Liver (tissue), 3 donors: ENCODE measurements around the gene PRG3.

Experiments used
- NR2F2 ChIP-seq: IDR thresholded peaks from 2 replicates; pipeline ENCODE4 v1.6.1; 2016; ENCODE audit warnings: antibody characterized with exemption
- RAD21 ChIP-seq, 2 donors: IDR thresholded peaks; 2 replicates each; pipeline ENCODE4 v1.6.1; 2016; ENCODE audit warnings: antibody characterized with exemption in 2 of 2, mild to moderate bottlenecking in 2 of 2
- TAF1 ChIP-seq: conservative IDR thresholded peaks from 2 replicates; pipeline ENCODE4 v1.6.1; 2016; ENCODE audit warnings: antibody characterized with exemption, mild to moderate bottlenecking
- TF ChIP-seq, protein P1 (sequence below): IDR thresholded peaks from 2 replicates; pipeline ENCODE4 v1.6.1; 2016; ENCODE audit warnings: antibody characterized with exemption
- TF ChIP-seq, protein P2 (sequence below): fragments of 150-350 bp; IDR thresholded peaks from 2 replicates; pipeline ENCODE4 v1.5.1; 2017; ENCODE audit warnings: improper control_type of control experiment, low read depth, low read length; ENCODE audit not compliant: missing input control
- TF ChIP-seq, protein P3 (sequence below): IDR thresholded peaks from 2 replicates; pipeline ENCODE4 v1.6.1; 2016; ENCODE audit warnings: antibody characterized with exemption
- donor health status: healthy.
- donor health status: healthy.

GRCh38 chr11:57417056-57417455 lies 36.1 kb upstream of the PRG3 start:
- no peak for TF ChIP-seq TAF1
- TF ChIP-seq, protein P1, sequence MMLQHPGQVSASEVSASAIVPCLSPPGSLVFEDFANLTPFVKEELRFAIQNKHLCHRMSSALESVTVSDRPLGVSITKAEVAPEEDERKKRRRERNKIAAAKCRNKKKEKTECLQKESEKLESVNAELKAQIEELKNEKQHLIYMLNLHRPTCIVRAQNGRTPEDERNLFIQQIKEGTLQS = no peak
- TF ChIP-seq, protein P2, sequence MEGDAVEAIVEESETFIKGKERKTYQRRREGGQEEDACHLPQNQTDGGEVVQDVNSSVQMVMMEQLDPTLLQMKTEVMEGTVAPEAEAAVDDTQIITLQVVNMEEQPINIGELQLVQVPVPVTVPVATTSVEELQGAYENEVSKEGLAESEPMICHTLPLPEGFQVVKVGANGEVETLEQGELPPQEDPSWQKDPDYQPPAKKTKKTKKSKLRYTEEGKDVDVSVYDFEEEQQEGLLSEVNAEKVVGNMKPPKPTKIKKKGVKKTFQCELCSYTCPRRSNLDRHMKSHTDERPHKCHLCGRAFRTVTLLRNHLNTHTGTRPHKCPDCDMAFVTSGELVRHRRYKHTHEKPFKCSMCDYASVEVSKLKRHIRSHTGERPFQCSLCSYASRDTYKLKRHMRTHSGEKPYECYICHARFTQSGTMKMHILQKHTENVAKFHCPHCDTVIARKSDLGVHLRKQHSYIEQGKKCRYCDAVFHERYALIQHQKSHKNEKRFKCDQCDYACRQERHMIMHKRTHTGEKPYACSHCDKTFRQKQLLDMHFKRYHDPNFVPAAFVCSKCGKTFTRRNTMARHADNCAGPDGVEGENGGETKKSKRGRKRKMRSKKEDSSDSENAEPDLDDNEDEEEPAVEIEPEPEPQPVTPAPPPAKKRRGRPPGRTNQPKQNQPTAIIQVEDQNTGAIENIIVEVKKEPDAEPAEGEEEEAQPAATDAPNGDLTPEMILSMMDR = no peak
- TF ChIP-seq, protein P3, sequence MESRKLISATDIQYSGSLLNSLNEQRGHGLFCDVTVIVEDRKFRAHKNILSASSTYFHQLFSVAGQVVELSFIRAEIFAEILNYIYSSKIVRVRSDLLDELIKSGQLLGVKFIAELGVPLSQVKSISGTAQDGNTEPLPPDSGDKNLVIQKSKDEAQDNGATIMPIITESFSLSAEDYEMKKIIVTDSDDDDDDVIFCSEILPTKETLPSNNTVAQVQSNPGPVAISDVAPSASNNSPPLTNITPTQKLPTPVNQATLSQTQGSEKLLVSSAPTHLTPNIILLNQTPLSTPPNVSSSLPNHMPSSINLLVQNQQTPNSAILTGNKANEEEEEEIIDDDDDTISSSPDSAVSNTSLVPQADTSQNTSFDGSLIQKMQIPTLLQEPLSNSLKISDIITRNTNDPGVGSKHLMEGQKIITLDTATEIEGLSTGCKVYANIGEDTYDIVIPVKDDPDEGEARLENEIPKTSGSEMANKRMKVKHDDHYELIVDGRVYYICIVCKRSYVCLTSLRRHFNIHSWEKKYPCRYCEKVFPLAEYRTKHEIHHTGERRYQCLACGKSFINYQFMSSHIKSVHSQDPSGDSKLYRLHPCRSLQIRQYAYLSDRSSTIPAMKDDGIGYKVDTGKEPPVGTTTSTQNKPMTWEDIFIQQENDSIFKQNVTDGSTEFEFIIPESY = no peak
- no peak for TF ChIP-seq RAD21 (IDR thresholded peaks at IDR 0.05)
- no peak for TF ChIP-seq NR2F2
